ENCODE results near the gene COX11.

COX11 gene

DNA sequence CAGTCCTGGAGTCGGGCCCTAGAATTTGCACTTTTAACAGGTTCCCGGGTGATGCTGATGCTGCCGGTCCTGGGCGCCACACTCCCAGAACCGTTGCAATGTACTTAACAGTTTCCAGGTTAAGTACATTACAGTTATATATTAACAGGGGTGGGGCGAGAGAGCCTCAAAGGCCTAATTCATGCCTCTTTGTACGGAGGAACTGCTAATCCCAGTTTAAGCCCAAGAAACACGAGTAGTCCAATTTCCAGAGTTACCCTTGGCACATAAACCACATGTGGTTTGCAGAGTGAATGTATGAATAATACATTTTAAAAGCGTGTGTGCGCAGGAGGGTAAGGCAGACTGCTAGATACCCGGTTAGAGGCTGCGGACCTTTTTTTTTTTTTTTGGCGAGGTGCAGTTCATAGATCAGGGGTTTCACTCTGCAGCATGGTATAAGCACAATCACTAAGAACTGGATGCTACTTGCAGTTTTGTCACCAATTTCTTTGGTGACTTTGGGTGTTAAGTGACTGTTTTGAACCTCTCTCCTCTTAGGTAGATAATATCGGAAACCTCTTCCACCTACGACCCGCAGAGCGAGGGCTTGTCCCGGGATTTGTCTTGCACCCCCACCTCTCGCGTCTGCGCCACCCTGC lies 713 bp downstream of the COX11 start:
- DNase-seq (ENCODE audit: low read depth) = peak; percentile 63

DNA sequence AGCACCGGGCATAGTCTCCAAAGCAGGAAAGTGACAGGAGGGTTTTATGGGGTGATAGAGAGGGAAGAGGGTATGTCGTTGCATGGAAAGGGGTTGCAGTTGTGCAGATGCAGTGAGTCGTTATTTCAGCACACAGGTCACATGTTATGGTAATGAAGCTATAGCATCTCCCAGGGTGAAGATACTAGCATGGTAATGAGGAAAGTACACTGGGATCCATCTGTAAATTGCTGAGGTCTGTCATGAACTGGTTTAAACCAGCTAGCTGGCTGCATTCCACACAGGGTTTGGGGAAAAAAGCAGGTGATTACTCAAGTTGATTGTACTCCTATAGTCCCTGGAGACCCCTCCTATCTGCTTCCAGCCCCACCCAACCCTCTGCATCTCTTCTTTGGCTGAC lies 11.7 kb downstream of the COX11 start:
- no peak for DNase-seq (ENCODE audit: low read depth)

DNA sequence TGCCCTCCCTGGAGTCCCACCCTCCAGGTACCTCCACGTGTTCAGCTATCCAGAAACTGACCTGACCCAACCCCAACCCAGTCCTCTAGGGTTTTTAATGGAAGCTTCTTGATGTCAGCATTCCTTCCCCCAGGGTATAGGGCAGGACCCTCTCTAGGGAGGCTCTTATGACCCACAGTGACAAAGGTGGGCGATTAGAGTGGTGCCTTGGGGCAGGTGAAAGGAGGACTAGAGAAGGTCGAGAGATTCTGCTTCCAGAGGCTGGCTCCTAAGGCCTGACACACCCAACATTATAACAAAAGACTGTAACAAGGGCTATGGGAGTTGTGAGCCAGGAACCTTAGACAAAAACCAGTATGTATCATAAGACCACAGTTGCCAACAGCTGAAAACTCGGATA lies 17.2 kb downstream of the COX11 start:
- DNase-seq (ENCODE audit: low read depth) = no peak

DNA sequence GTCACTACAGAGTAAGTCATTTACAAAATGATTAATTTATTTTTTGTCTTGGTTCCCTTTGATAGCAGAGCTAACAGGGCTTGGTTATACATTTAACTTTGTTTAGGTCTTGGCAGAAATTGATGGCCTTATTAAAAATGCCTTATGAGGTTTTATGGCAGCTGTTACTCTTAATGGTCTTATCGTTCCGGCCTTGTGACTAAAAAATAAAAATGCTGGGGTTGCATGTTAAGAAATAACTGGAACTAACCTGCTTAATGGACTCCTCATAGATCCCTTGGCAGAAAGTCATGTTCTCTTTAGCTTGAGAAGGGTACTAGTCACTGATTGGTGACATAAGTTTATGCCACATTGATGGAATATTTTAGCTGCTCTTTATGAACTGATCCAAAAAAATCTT lies 18.3 kb downstream of the COX11 start:
- no peak for DNase-seq (ENCODE audit: low read depth)

DNA sequence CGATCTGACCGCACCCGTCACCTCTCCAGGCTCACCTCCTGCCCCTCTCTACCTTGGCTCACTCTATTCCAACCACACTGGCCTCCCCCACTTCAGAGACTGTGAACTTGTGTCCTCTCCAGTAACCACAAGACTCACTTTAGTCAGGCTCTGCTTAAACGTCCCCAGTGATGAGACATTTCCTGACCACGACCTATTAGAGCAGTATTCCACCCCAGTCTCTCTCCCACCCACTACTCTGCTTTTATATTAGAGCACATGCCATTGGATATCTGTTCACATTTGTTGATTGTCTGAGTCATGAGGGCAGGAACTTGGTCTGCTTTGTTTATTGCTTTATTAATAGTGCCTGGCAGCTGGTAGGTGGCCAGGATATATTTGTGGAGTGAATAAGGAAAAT lies 20.1 kb downstream of the COX11 start:
- DNase-seq (ENCODE audit: low read depth) = peak; percentile 99

DNA sequence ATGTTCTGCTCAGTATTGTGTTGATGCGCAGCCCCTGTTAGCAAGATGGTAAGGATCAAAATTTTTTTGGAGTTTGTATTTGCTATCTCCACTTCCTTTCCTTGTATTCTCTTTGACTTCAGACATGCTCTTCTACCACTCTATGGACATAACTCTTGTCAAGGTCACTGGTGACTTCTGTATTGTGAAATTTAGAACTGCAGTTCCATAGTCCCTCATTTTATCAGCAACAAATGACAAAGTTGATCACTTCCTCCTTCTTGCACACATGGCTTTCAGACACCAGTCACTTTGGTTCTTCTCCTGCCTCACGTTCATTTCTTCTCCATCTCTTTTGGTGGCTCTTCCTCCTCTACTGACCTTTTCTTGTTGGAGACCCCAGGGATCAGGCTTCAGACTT lies 21.1 kb downstream of the COX11 start:
- DNase-seq (ENCODE audit: low read depth) = no peak

DNA sequence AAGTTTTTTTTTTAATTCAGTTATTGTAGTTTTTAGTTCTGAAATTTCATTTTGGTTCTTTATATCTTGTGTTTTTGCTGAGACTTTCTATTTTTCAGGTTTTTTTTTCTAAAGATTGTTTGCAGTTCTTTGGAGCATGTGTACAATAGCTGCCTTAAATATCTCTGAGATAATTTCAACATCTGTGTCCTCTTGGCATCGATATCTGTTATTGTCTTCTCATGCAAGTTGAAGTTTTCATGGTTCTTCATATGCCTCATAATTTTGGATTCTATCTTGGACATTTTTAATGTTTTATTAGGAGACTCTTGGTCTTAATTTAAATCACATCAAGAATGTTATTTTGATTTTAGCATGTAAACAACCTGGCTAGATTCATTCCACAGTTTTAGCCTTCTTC lies 22.8 kb downstream of the COX11 start:
- DNase-seq (ENCODE audit: low read depth) = no peak

DNA sequence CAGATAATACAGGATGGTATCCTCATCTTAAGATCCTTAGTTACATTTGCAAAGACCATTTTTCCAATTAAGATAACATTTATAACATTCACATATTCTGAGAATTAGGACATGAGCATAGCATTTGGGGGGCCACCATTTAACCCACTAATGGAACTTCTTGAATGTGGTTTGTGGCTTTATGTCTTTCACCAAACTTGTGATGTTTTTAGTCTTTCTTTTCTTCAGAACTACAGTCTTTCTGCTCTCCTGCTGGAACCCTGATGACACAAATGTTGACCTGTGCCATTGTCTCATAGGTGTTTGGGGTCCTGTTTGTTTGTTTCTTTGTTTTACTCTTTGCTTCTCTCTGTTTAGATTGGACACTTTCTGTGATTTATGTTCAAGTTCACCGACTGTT lies 23.2 kb downstream of the COX11 start:
- no peak for DNase-seq (ENCODE audit: low read depth)

DNA sequence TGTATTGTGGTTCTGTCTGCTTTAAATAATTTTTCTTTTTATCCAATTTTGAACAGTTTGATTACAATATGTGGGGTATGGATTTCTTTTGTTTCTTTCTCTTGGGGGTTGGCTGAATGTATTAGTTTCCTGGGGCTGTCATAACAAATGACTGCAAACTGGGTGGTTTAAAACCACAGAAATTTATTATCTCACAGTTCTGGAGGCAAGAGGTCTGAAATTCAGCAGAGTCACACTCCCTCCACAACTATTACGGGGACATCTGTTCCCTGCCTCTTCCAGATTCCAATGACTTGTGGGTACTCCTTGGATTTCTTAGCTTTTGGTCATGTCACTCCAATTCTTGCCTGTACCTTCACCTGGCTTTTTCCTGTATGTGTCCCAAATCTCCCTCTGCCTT lies 23.7 kb downstream of the COX11 start:
- peak; percentile 29 for DNase-seq (ENCODE audit: low read depth)

DNA sequence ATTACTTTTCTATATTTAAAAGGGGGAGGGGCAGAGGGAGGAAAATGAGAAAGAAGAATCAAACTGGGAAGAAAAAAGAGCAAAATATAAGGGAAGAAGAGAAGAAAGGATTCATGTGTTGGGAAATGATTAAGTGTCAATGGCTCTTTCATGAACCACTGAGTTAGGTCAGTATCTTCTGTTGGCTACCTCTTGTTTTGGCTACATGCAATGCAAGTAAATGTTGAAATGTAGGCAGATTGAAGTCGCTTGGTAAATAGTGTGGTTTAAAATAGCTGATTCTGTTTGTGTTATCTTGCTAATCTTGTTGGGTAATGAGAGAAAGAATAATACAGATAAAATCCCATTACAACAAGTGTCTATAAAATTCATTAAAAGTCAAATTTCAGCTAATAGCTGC lies 27.2 kb downstream of the COX11 start:
- DNase-seq (ENCODE audit: low read depth) = no peak

DNA sequence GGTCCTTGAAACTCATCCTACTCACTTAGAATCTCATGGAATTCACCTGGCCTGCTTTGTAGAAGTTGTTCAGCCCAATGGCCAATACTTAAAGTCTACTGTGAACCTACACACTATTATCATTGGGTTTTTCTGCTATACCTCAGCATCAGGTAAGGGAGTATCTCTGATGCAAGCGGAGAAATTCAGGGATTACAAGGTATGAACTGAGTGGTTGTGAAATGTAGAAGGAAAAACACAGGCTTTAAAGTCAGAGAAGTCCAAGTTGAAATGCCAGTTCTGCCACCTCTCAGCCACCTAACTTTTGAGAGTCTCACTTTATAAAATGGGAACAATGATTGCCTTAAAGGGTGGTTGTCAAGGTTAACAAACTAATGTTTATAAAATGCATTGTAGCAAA lies 31.0 kb downstream of the COX11 start:
- no peak for DNase-seq (ENCODE audit: low read depth)

DNA sequence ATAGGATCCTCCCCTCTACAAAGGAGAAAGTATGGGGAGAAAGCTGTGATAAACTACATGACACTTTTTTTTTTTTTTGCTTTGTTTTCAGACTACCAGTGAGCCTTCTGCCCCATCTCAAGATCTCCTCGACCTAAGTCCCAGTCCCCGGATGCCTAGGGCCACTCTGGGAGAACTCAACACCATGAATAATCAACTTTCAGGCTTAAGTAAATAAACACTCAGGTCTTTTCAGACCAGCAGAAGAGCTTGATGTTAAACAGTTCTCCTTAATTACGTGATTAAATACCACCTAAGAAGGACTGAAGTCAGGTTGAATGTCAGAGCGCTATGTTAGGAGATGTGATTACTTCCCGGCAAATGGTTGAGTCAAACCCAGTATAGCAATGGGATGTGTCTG lies 31.4 kb downstream of the COX11 start:
- DNase-seq (ENCODE audit: low read depth) = no peak

DNA sequence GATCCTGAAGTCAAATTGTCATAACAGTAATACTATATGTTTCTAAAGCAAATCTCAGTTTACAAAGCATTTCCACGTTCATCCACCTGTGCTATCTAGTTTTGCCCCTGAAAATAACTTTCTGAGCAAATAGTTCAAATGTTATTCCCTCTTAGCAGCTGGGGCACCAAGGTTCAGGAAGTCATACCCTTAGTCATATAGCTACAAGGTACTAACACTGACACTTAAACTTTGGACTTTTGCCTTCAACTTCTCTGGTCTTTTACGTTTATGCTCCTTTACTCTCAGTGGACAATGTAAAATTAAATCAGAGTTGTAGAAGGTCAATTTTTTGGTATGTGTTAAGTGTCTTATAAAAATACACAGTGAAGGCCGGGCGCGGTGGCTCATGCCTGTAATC lies 33.0 kb downstream of the COX11 start:
- DNase-seq (ENCODE audit: low read depth) = no peak

DNA sequence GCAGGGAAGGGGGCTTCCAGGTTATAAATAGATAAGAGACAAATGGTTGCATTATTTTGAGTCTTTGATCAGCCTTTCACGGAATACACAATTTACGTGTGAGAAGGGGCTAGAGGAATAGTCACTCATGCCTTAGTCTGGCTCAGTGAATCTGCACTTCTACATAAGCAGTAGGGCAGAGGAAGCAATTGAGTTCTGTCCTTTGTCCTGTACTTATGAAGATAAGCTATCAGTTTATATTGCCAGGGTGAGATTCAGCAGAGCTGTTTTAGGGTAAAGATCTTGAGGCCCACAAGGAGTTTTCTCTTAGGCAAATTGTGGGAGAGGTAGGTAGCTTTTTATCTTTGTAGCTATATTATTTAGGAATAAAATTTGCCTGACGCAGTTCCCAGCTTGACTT lies 34.5 kb downstream of the COX11 start:
- no peak for DNase-seq (ENCODE audit: low read depth)

DNA sequence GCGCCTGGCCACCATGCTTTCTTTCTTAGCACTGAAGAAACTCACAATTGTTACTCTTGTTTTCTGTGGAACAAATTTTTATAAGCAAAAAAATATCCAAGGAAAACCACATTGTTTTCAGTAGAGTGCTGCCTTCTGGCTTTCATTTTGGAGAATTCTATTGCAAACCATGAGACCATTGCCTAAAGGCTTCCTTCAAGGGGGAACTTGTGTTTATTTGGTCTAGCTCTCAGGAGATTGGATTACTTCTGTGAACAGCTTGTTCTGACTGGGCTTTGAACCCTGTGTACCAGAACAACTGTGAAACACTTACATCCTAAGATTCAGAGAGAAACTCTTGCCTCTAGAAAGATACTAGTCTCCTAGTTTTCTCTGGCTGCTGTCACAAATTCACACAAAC lies 35.7 kb downstream of the COX11 start:
- DNase-seq (ENCODE audit: low read depth) = no peak

DNA sequence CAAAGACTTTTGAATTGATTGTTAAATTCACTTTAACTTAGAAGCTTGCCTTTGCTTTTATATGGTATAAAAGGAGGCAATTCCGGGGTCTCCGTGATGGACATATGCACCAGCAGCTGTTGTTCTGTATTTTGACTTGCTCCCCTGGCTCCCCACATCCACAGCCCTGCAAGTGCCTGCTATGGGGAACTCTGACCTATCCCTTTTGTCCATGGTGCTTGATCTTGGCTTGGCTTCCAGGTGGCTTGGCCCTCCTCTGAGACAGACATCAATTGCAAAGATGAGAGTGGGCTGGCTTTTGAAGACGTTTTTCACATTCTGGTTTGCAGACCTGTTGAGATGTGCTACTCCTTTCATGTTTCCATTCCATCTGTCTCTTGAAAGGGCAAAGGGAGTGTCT lies 40.9 kb downstream of the COX11 start:
- no peak for DNase-seq (ENCODE audit: low read depth)

DNA sequence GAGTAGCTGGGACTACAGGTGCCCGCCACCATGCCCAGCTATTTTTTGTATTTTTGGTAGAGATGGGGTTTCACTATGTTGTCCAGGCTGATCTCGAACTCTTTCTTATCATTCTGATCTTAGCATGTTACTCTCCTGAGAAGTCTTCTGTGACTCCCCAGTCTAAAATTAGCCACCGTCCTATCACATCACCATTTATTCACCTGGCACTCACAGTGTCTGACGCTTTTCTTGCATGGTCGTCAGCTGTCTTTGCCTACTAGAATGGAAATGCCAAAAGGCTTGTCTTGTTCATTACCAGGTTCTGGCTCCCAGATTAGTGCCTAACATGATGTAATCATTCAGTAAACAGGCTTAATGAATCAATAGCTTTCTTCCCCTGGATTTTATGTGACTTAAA lies 44.0 kb downstream of the COX11 start:
- no peak for DNase-seq (ENCODE audit: low read depth)

DNA sequence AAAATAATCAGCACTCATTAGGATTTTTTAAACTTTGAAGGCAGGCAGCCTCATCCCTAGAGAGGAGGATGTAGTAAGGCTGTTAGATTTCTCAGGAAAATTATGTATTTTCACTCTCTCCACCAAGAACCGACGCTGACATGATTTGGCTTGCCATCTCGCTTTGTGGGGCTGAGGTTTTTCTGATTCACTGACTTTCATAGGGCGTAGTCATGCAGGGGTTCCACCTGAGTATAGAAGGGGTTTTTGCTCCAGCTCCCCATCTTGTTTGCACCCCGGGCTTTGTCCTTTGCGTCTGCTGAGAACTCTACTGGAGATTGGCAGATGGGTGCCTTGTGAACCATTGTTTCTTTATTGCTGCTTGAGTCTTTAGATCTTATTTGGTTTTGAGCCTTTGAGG lies 47.6 kb downstream of the COX11 start:
- no peak for DNase-seq (ENCODE audit: low read depth)

DNA sequence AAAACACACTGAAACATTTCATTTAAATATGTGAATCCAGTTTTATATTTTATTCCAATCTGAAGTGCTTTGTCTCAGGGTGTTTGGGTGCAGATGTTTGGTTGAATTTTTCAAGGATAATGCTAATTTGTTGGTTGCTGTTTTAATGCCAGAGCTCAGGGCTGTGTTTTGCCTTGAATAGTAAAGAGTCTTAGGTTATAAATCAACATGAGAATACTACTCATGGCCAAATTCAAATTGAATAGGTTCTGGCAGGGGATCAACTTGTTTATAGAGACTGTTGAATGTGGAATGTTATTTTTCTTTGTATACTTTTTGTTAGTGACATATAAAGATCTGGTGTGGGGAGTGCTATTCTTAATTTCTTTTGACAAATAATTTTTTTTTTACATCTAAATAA lies 49.0 kb downstream of the COX11 start:
- no peak for DNase-seq (ENCODE audit: low read depth)

DNA sequence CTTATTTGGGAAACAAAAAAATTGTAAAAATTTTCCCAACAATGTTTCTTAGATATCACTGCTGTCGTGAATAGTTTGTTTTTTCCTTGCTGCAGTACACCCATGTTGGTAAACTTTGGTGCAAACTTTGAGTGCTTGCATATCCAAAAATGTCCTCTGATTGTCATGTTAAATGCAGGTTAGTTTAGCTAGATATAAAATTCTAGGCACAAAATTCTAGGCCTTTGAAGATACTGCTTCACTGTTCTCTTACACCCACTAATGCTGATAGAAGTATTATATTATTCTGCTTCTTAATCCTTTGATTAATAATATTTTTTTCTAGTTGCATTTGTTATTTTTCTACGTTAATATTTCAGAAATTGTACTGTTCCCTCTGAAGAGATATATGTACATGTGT lies 51.7 kb downstream of the COX11 start:
- no peak for DNase-seq (ENCODE audit: low read depth)

Data from ELR (cell line).